ENCODE results near the gene C4orf36. TPM values are rescaled to one million over a fixed set of nuclear protein-coding genes. Genes with fewer than 3 reads are reported as not detected.

C4orf36 gene
- total and polyA plus RNA-seq, 2 donors (not counting 1 experiment from before 2014, with no cell fraction given) = 0.24 TPM; not detected in 1

DNA sequence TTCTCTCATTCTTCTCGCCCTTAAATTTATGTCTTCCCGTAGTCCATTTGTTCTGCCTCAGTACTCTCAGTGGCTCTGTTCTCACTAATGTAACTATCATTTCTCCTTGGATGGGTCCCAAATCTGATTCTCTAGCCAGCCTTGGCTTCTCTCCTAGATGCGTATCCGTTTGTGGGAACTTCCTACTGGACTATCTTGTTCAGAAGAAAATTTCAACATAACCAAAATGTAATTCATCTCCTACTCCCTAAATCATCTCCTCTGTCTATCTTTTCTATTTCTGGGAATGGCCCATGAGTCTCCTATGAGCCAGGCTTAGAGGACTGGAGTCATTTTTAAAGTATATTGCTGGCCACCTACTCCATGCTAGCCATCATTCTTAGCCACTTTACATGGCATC is 4.4 kb upstream of the C4orf36 start:
- H3K27me3 Mint-ChIP-seq = peaks cover 10% of the 10 kb centered on the region
- no peak overlapping the region for H3K27ac Mint-ChIP-seq
- H3K4me3 ChIP-seq (ENCODE audit: control extremely low read depth in 1 of 5, extremely low read depth in 1 of 5, insufficient read depth in 1 of 5, low read depth in 2 of 5, low read length in 4 of 5) = no peak overlapping the region
- intact Hi-C loops (cut with micrococcal nuclease) = loop anchor here (5.0 kb wide), 1 partner anchor 1814 kb away; no protein-coding TSS in a partner anchor
- no peak overlapping the region for H3K27ac ChIP-seq (ENCODE audit: low read length in 2 of 2)
- ChIA-PET CTCF (interaction anchor here (1.3 to 1.4 kb wide), 2 partner anchors 398 to 402 kb away, joined by 9 to 18 read pairs; no protein-coding TSS in a partner anchor), POLR2A (no interaction called here)
- no peak overlapping the region for H3K4me2 ChIP-seq (replicated peaks; ENCODE audit: low read depth, low read length, poor library complexity, severe bottlenecking)
- H3K9me3 Mint-ChIP-seq (ENCODE audit: insufficient read depth) = no peaks in the 10 kb centered on the region
- TF ChIP-seq, protein P1, sequence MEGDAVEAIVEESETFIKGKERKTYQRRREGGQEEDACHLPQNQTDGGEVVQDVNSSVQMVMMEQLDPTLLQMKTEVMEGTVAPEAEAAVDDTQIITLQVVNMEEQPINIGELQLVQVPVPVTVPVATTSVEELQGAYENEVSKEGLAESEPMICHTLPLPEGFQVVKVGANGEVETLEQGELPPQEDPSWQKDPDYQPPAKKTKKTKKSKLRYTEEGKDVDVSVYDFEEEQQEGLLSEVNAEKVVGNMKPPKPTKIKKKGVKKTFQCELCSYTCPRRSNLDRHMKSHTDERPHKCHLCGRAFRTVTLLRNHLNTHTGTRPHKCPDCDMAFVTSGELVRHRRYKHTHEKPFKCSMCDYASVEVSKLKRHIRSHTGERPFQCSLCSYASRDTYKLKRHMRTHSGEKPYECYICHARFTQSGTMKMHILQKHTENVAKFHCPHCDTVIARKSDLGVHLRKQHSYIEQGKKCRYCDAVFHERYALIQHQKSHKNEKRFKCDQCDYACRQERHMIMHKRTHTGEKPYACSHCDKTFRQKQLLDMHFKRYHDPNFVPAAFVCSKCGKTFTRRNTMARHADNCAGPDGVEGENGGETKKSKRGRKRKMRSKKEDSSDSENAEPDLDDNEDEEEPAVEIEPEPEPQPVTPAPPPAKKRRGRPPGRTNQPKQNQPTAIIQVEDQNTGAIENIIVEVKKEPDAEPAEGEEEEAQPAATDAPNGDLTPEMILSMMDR (IDR thresholded peaks at IDR 0.05) = no peak
- TF ChIP-seq EZH2 (IDR thresholded peaks at IDR 0.05; ENCODE audit: borderline replicate concordance, insufficient read depth, low read depth, low read length, poor library complexity, severe bottlenecking) = no peak
- no peak for DNase-seq
- no peak overlapping the region for H3K9ac ChIP-seq (ENCODE audit: low read length)
- no peaks in the 10 kb centered on the region for H3K36me3 ChIP-seq (replicated peaks in 1 of 2; ENCODE audit: control extremely low read depth in 1 of 2, control insufficient read depth in 1 of 2, extremely low read depth in 1 of 2, insufficient read depth in 2 of 2, low read length in 1 of 2)
- H3K27me3 ChIP-seq (replicated peaks in 1 of 4; ENCODE audit: control extremely low read depth in 1 of 4, control insufficient read depth in 3 of 4, insufficient read depth in 4 of 4, low read length in 3 of 4) = peaks cover 0 to 15% (median 5%) of the 10 kb centered on the region in 4 experiments
- no peak for ATAC-seq (ENCODE audit: low read depth)
- H2AFZ ChIP-seq (ENCODE audit: insufficient read depth, low read depth, low read length, poor library complexity, severe bottlenecking) = no peak overlapping the region
- no peaks in the 10 kb centered on the region for H3K9me3 ChIP-seq (ENCODE audit: control extremely low read depth in 1 of 3, control insufficient read depth in 2 of 3, insufficient read depth in 1 of 3, low read length in 2 of 3)
- peaks cover 9 to 11% of the 10 kb centered on the region in 2 donors for H3K4me1 ChIP-seq (ENCODE audit: control insufficient read depth in 2 of 2, insufficient read depth in 2 of 2, low read length in 2 of 2)
- WGBS (ENCODE audit: insufficient coverage) = 86% methylated on average over 4 of the region's 4 CpGs
- no peak overlapping the region for H3K4me3 Mint-ChIP-seq
- no peaks in the 10 kb centered on the region for H3K79me2 ChIP-seq (ENCODE audit: control insufficient read depth, insufficient read depth, low read length)
- no peaks in the 10 kb centered on the region for H4K20me1 ChIP-seq (ENCODE audit: control insufficient read depth, insufficient read depth, low read length, poor library complexity, severe bottlenecking)
- H3K4me1 Mint-ChIP-seq = peaks cover 8% of the 10 kb centered on the region

DNA sequence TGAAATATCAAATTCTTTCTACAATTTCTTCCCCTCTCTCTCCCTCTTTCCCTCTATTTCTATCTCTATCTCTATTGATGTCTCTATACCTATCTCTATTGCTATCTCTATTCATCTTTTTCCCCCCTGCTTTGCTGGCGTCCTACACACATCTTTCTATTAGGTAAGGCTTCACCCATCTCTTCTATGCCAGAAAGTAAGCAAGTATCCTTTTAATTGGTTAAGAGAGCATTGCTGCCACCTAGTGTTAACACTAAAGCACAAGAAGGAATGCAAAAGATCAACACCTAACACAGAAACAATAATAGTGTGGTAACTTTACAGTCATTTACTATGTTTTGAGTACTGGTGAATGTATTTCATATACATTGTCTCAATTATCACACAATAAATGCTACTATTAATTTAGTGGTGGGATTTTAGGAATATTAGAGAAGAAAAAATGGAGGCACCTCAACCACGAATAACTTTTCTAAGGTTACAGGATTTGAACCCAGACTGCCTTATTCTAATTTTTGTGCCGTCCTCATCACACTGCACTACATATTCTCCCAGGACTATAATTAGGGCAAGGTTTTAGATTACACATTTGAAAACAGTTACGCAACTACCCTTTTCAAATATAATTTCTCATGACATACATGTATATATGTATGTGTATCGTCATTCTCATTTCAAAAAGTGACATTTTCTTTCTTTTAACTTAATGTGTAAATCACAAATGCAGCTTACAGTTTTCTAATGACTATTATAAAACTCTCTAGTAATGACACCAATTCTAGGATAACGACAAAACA is 3.7 kb upstream of the C4orf36 start:
- Histone ChIP-seq H4K20me1 (ENCODE audit: control insufficient read depth, insufficient read depth, low read length, poor library complexity, severe bottlenecking) (no peaks in the 10 kb centered on the region), H3K4me2 (replicated peaks; ENCODE audit: low read depth, low read length, poor library complexity, severe bottlenecking) (no peak overlapping the region), H2AFZ (ENCODE audit: insufficient read depth, low read depth, low read length, poor library complexity, severe bottlenecking) (no peak overlapping the region), H3K27ac (ENCODE audit: low read length in 2 of 2) (no peak overlapping the region), H3K27me3 (replicated peaks in 1 of 4; ENCODE audit: control extremely low read depth in 1 of 4, control insufficient read depth in 3 of 4, insufficient read depth in 4 of 4, low read length in 3 of 4) (peaks cover 0 to 20% (median 7%) of the 10 kb centered on the region in 4 experiments), H3K4me1 (ENCODE audit: control insufficient read depth in 2 of 2, insufficient read depth in 2 of 2, low read length in 2 of 2) (peaks cover 10 to 13% of the 10 kb centered on the region in 2 donors), H3K9me3 (ENCODE audit: control extremely low read depth in 1 of 3, control insufficient read depth in 2 of 3, insufficient read depth in 1 of 3, low read length in 2 of 3) (no peaks in the 10 kb centered on the region), H3K36me3 (replicated peaks in 1 of 2; ENCODE audit: control extremely low read depth in 1 of 2, control insufficient read depth in 1 of 2, extremely low read depth in 1 of 2, insufficient read depth in 2 of 2, low read length in 1 of 2) (no peaks in the 10 kb centered on the region), H3K4me3 (ENCODE audit: control extremely low read depth in 1 of 5, extremely low read depth in 1 of 5, insufficient read depth in 1 of 5, low read depth in 2 of 5, low read length in 4 of 5) (no peak overlapping the region), H3K79me2 (ENCODE audit: control insufficient read depth, insufficient read depth, low read length) (no peaks in the 10 kb centered on the region), H3K9ac (ENCODE audit: low read length) (no peak overlapping the region)
- Mint-ChIP-seq H3K4me3 (no peak overlapping the region), H3K9me3 (ENCODE audit: insufficient read depth) (no peaks in the 10 kb centered on the region), H3K27me3 (peaks cover 17% of the 10 kb centered on the region), H3K27ac (no peak overlapping the region), H3K4me1 (peaks cover 9% of the 10 kb centered on the region)
- WGBS (ENCODE audit: insufficient coverage) = 100% methylated on average over 1 of the region's 6 CpGs
- ATAC-seq (ENCODE audit: low read depth) (peak; percentile 60), DNase-seq (peak; percentile 59)
- TF ChIP-seq EZH2 (IDR thresholded peaks at IDR 0.05; ENCODE audit: borderline replicate concordance, insufficient read depth, low read depth, low read length, poor library complexity, severe bottlenecking) = no peak
- TF ChIP-seq, protein P1 (IDR thresholded peaks at IDR 0.05) = peak; percentile 91
- ChIA-PET POLR2A (no interaction called here), CTCF (interaction anchor here (0.6 to 1.5 kb wide), 4 partner anchors 126 to 1811 kb away, joined by 3 to 23 read pairs (median 12); no protein-coding TSS in a partner anchor)
- intact Hi-C loops (cut with micrococcal nuclease) = loop anchor here (1.0 to 5.0 kb wide), 2 partner anchors 398 to 1814 kb away; no protein-coding TSS in a partner anchor
